PC-3 (cell line): ENCODE results near the gene TMED4. TPM values are rescaled to one million over a fixed set of nuclear protein-coding genes. Genes with fewer than 3 reads are reported as not detected.

Source experiments
- ATAC-seq: fragments of 200-7000 bp; cut with Tn5 transposase; 2 replicates; pipeline ENCODE4 v1.9.1; 2020; ENCODE audit warnings: mild to moderate bottlenecking, moderate library complexity
- BruUV-seq: library from RNA; stranded (reverse); fragments of 400-500 nt; replicated peaks from 2 replicates; lab custom pipeline; 2021; lab: Mats Ljungman, UMichigan
- CTCF ChIA-PET: fragments of 300-600 bp; sonication (Branson Sonifier 250); formaldehyde crosslinking; loops from one replicate; lab custom pipeline; 2022; ENCODE audit warnings: antibody characterized with exemption; lab: Charles Lee
- POLR2A ChIA-PET: fragments of 300-600 bp; sonication (Branson Sonifier 250); formaldehyde crosslinking; loops from one replicate; lab custom pipeline; 2022; ENCODE audit warnings: antibody characterized with exemption; ENCODE audit not compliant: unreplicated experiment; lab: Charles Lee
- DNase-seq: peaks from one replicate; pipeline ENCODE4 v3.0.0-alpha.2; 2015
- H2AFZ ChIP-seq: fragments of 300-600 bp; sonication (generic); 2 replicates; pipeline ENCODE4 v1.6.0; 2016; ENCODE audit warnings: antibody characterized with exemption, low read length
- H3F3A ChIP-seq: fragments of 300-600 bp; sonication (generic); one replicate; pipeline ENCODE4 v1.6.0; 2017; ENCODE audit warnings: antibody characterized with exemption, low read length, control low read depth, mild to moderate bottlenecking; ENCODE audit not compliant: unreplicated experiment
- H3K27ac ChIP-seq: fragments of 300-600 bp; sonication (generic); 2 replicates; pipeline ENCODE4 v1.5.1; 2016; ENCODE audit warnings: mild to moderate bottlenecking, low read length
- H3K27me3 ChIP-seq: fragments of 300-600 bp; sonication (generic); 2 replicates; pipeline ENCODE4 v1.6.1; 2016; ENCODE audit warnings: low read length, mixed read lengths
- H3K36me3 ChIP-seq: fragments of 300-600 bp; sonication (generic); 2 replicates; pipeline ENCODE4 v1.6.1; 2016; ENCODE audit warnings: low read depth, mixed run types, low read length, mixed read lengths
- H3K4me1 ChIP-seq: fragments of 300-600 bp; sonication (generic); 2 replicates; pipeline ENCODE4 v1.5.1; 2016; ENCODE audit warnings: low read length; ENCODE audit not compliant: insufficient read depth
- H3K4me2 ChIP-seq: fragments of 300-600 bp; sonication (generic); 2 replicates; pipeline ENCODE4 v1.6.0; 2016; ENCODE audit warnings: low read length
- H3K4me3 ChIP-seq: fragments of 300-600 bp; sonication (generic); 2 replicates; pipeline ENCODE4 v1.5.1; 2016; ENCODE audit warnings: mild to moderate bottlenecking, low read length, mixed read lengths
- H3K79me2 ChIP-seq: fragments of 300-600 bp; sonication (generic); 2 replicates; pipeline ENCODE4 v1.6.1; 2017; ENCODE audit warnings: low read length, mixed read lengths
- H3K9ac ChIP-seq: fragments of 300-600 bp; sonication (generic); 2 replicates; pipeline ENCODE4 v1.6.0; 2016; ENCODE audit warnings: mild to moderate bottlenecking, low read length
- H3K9me2 ChIP-seq: fragments of 300-600 bp; sonication (generic); replicated peaks from 2 replicates; pipeline ENCODE4 v1.6.1; 2016; ENCODE audit warnings: mixed run types, low read length, mixed read lengths
- H3K9me3 ChIP-seq: fragments of 300-600 bp; sonication (generic); 2 replicates; pipeline ENCODE4 v1.6.1; 2016; ENCODE audit warnings: low read length, mixed read lengths
- H4K20me1 ChIP-seq: fragments of 300-600 bp; sonication (generic); 2 replicates; pipeline ENCODE4 v1.6.1; 2016; ENCODE audit warnings: low read length, mixed read lengths
- CTCF ChIP-seq: fragments of 300-600 bp; sonication (generic); conservative IDR thresholded peaks from 2 replicates; pipeline ENCODE4 v1.5.1; 2017; ENCODE audit warnings: antibody characterized with exemption, low read depth, mild to moderate bottlenecking, low read length
- EZH2 ChIP-seq: fragments of 300-600 bp; sonication (generic); IDR thresholded peaks from one replicate; pipeline ENCODE4 v1.6.1; 2017; ENCODE audit warnings: antibody characterized with exemption, mild to moderate bottlenecking, low read length; ENCODE audit not compliant: unreplicated experiment
- EZH2phosphoT487 ChIP-seq: fragments of 300-600 bp; sonication (generic); IDR thresholded peaks from 2 replicates; pipeline ENCODE4 v1.6.1; 2018; ENCODE audit warnings: mild to moderate bottlenecking, antibody characterized with exemption, low read length, borderline replicate concordance
- intact Hi-C: fragments of 100-400 bp; cut with micrococcal nuclease; formaldehyde crosslinking; loops from 2 replicates; pipeline ENCODE4 v1.9.0; 2023
- total RNA-seq: library from RNA; depleted of rRNA; stranded (reverse); fragments of >200 nt; gene quantifications from 2 replicates; pipeline ENCODE4 v1.2.3, GENCODE V29; 2014

Gene TMED4
- total RNA-seq, 1 experiment from 2014 or later, result 80.0 TPM

DNA sequence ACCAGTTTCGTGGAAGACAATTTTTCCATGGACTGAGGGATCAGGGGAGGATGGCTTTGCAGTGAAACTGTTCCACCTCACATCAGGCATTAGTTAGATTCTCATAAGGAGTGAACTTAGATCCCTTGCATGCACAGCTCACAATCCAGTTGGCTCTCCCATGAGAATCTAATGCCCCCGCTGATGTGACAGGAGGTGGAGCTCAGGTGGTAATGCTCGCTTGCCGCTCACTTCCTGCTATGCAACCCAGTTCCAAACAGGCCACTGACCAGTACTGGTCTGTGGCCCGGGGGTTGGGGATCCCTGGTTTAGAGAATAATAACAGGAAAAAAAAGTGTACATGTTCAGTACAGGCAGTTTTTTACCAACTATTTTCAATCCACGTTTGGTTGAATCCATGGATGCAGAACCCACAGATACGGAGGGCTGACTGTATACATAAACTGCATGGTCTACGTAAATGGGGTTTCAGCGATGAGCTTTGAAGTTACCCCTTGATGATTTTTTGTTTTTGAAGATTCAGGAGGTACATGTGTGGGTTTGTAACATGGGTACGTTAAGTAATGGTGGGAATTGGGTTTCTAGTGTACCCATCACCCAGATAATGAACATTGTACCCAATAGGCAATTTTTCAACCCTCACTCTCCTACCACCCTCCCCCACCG lies 48.9 kb upstream of the TMED4 start:
- POLR2A ChIA-PET, result no interaction called here

DNA sequence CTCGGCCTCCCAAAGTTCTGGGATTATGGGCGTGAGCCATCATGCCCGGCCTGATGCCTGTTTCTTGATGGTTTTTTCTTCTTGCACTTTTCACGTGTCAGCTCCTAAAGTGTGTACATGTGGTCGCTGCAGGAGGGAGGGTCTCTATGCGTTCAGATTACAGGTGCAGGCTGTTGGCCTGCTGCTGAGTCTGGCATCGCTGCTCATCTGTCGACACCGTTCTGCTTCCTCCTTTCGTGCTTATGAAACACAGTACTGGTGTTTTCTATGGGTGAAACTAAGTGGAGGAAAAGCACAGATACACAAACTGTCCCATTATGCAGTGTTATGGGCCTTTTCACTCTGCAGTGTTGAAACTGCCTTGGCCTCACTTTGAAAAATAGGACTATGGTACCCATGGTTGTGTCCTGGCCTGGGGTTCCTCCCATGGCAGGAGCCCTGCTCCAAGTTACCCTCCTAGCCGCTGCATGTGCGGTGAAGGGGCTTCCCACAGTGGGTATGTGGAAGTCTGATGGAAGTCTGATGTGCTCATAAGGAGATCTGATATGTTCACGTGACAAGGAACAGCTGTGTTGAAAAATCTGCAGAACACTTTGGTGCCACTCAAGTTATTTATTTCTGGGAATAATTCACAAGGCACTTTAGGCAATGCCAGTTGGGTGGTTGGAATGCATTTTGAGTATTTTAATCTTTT lies 47.9 kb upstream of the TMED4 start:
- no peaks in the 10 kb centered on the region for H4K20me1 ChIP-seq
- H3K27ac ChIP-seq, result peak overlapping the region; percentile 98
- intact Hi-C loops, result loop anchor here (5.0 to 10.0 kb wide), 2 partner anchors 65 to 167 kb away; partner anchors contain the start of gene PPIA
- peaks cover 38% of the 10 kb centered on the region for H3K4me1 ChIP-seq
- H3K9me3 ChIP-seq, result no peaks in the 10 kb centered on the region
- no peak overlapping the region for H3K4me3 ChIP-seq
- H3K79me2 ChIP-seq, result peaks cover 20% of the 10 kb centered on the region
- no peak overlapping the region for H3K4me2 ChIP-seq
- ATAC-seq, result no peak
- H3K27me3 ChIP-seq, result no peaks in the 10 kb centered on the region
- TF ChIP-seq CTCF (no peak), EZH2phosphoT487 (no peak), EZH2 (no peak)
- BruUV-seq, result no TSS peak
- peaks cover 14% of the 10 kb centered on the region; the same call in 1 of the 2 replicates for H3K36me3 ChIP-seq
- no peak for DNase-seq
- H2AFZ ChIP-seq, result no peak overlapping the region
- POLR2A ChIA-PET, result no interaction called here
- 0 out of 2 replicates have a peak overlapping the region, but pooled peaks have one; percentile 9 for H3K9ac ChIP-seq
- no peaks in the 10 kb centered on the region for H3K9me2 ChIP-seq
- no peaks in the 10 kb centered on the region for H3F3A ChIP-seq
- CTCF ChIA-PET, result no interaction called here

More for the DNA sequence above, 48.9 kb upstream of the TMED4 start:
- intact Hi-C loops, result loop anchor here (5.0 to 10.0 kb wide), 2 partner anchors 64 to 166 kb away; partner anchors contain the start of gene PPIA
- Histone ChIP-seq H3K36me3 (peaks cover 6% of the 10 kb centered on the region; the same call in 1 of the 2 replicates), H3K9me3 (no peaks in the 10 kb centered on the region), H2AFZ (no peak overlapping the region), H3F3A (no peaks in the 10 kb centered on the region), H3K27me3 (no peaks in the 10 kb centered on the region), H4K20me1 (no peaks in the 10 kb centered on the region), H3K4me3 (no peak overlapping the region), H3K4me1 (peaks cover 39% of the 10 kb centered on the region), H3K9ac (peak overlapping the region; percentile 86; the same call in 1 of the 2 replicates), H3K27ac (peak overlapping the region; percentile 98), H3K9me2 (no peaks in the 10 kb centered on the region), H3K79me2 (peaks cover 25% of the 10 kb centered on the region), H3K4me2 (no peak overlapping the region)
- no TSS peak for BruUV-seq
- no peak for TF ChIP-seq CTCF
- TF ChIP-seq EZH2phosphoT487, result no peak
- TF ChIP-seq EZH2, result no peak
- DNase-seq (no peak), ATAC-seq (no peak)
- CTCF ChIA-PET, result no interaction called here
